HG03045 (cell line): Measurements from ENCODE around the gene TSPAN9.
"Not testable (repeated sequence)": the region's sequence is repeated elsewhere in the genome, so short reads cannot be mapped to it uniquely, and the experiment has no call there.

Experiments
- ATAC-seq: cut with Tn5 transposase; IDR thresholded peaks from one replicate; pipeline ENCODE4 v1.9.1; 2021; ENCODE audit warnings: mild to moderate bottlenecking, moderate library complexity; ENCODE audit not compliant: unreplicated experiment

The TSPAN9 gene

DNA sequence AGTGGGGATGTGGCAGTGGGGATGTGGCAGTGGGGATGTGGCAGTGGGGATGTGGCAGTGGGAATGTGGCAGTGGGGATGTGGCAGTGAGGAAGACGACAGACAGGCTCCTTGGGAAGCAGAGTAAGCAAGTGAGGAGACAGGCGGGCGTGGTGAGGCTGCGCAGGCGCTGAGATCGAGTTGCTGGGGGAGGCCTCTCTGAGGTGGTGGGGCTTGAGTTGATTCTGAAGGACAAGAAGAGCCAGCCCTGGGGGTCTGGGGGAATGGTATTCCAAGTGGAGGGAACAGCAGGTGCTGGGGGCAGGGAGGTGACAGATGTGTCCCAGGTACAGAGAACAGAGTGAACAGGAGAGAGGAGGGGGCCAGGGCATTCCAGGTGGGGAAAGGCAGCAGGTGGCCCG lies 33.8 kb upstream of the TSPAN9 start:
- no peak for ATAC-seq

DNA sequence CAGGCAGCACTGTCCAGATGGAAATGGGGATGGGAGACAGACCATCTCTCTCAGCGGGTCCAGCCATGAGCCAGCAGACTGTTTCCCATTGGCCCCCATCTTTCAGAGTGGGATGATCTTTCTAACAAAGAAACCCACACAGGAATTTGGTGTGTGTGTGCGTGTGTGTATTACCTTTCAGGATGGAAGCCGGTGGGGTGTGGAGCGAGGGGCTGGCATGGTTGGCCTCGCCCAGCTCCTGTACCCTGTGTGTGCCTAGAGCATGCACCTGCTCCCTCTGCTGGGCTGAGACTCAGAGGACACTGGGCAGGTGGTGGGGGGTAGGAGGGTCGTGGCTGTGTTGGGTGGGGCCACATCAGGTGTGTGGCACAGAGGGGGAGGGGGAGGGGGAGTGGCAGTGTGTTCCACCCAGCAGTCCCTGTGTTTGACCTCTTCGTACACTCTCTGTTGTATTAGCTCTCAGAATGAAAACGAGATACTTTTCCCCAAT lies 33.0 kb upstream of the TSPAN9 start:
- ATAC-seq, result no peak

DNA sequence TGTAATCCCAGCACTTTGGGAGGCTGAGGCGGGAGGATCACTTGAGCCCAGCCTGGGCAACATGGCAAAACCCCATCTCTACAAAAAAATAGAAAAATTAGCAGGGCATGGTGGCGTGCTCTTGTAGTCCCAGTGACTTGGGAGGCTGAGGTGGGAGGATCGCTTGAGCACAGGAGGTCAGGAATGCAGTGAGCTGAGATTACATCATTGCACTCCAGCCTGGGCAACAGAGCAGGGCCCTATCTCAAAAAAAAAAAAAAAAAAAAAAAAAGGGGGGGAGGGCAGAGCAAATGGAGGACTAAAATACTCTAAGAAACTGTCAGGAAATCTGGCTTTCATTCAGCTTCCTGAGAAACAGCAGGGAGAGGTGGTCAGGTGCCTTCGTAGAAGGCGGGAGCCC lies 31.7 kb upstream of the TSPAN9 start:
- ATAC-seq, result no peak

DNA sequence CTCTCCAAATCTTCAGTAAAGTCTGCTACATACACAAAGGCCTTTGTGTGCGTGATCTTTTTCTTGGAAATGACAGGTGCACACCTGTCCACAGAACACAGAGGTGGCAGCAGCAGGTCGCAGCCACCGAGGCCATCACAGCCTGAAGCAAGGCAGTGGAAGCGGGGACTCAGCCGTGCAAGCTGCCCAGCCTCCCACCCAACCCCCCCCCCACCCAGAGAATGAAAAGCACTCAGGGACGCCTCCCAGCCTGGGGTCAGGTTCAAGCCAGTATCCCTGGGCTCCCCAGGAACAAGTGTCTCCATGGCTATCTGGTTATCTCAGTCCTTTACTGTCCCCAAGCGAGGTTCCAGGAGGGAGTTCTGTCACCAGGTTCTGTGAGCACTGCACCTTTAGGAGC lies 31.2 kb upstream of the TSPAN9 start:
- ATAC-seq, result no peak

DNA sequence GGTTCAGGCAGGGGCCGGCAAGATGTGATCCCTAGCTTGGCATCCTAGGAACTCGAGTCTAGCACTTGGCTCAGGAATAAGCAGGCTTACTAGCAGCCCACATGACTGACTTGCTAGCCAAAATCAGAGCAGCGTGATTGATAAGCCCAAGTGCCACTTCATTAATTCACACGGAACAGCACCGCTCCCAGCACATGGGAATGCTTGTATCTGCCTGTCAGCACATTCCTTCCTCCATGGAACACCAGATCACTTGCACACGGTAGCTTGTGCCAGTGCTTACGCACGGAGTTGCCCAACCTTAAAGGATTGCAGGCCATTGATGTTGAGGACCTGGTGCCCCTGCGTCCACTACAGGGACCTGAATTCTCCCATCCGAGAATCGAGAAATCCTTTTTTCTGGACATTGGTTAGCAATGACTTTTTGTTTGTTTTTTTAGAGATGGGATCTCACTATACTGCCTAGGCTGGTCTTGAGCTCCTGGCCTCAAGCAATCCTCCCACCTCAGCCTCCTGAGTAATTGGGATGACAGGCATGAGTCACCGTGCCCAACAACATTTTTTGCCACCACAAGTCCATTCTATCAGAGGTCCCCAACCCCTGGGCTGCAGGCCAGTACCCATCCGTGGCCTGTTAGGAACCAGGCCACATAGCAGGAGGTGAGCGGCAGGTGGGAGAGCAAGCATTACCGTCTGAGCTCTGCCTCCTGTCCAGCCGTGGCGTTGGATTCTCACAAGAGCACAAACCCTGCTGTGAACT lies 30.6 kb upstream of the TSPAN9 start:
- no peak for ATAC-seq

DNA sequence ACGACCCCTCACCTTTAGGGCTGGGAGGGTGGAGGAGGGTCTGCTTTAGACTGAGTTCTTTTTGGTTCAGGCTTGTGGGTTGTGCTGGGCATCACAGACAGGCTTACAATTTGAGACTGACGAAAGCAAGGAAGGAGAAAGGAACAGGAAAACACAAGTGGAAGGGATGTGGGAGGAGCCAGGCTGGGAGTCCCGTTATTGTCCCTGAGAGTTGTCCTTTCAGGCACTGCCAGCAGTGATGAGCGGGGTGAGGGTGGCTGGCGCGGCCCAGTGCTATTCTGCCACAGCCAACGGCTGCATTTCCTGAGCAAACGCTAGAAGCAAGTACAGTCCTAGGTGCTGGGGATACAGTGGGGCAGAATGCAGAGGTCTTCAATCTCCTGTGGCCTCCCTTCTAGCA lies 29.2 kb upstream of the TSPAN9 start:
- no peak for ATAC-seq

DNA sequence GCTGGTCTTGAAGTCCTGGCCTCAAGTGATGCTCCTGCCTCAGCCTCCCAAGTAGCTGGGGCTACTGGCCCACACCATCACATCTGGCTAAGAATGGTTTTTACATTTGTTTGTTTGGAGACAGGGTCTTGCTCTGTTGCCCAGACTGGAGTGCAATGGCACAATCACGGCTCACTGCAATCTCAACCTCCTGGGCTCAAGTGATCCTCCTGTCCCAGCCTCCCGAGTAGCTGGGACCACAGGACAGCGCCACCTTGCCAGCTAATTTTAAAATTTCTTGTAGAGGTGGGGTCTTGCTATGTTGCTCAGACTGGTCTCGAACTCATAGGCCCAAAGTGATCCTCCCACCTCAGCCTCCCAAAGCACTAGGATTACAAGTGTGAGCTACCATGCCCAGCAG lies 28.6 kb upstream of the TSPAN9 start:
- no peak for ATAC-seq

DNA sequence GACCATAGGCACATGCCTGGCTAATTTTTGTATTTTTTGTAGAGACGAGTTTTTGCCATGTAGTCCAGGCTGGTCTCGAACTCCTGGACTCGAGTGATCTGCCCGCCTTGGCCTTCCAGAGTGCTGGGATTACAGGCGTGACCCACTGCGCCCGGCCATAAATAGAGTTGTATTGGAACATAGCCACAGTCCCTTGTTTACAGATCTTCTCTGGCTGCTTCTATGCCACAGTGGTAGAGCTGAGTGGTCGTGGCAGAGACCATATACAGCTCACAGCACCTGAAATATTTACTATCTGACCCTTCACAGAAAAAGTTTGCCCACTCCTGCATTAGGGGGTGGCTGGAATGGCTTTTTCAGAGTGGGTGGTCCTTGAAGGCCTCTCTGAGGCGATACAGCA lies 28.0 kb upstream of the TSPAN9 start:
- ATAC-seq, result no peak

DNA sequence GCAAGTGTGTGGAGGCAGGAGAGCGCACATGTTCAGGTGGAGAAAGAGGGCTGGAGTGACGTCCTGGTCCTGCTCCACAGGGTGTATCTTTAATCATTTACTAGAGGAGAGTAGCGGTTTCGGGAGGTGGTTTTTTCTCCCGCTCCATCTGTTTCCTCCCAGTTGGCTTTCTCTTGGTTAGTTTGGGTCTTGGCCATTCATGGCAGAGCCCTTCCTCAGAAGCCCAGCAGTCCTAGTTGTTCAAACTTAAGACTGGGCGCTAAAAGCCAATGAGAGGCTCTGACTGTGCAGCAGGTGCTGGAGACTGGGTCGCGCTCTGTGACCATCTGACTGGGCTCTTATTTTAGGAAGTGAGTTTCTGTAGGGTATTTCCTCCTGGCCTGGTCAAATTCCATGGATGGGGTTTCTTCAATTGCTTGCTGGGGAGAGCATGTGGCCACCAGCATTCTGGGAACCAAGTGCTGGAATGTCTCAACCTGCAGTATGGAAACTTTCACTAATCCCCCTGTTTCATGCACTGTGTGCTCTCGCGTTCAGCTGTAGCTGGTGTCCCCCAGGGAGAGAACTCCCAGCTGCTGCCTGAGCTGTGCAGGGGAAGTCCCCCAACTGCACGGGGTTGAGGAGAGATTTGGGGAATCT lies 27.4 kb upstream of the TSPAN9 start:
- ATAC-seq, result no peak

DNA sequence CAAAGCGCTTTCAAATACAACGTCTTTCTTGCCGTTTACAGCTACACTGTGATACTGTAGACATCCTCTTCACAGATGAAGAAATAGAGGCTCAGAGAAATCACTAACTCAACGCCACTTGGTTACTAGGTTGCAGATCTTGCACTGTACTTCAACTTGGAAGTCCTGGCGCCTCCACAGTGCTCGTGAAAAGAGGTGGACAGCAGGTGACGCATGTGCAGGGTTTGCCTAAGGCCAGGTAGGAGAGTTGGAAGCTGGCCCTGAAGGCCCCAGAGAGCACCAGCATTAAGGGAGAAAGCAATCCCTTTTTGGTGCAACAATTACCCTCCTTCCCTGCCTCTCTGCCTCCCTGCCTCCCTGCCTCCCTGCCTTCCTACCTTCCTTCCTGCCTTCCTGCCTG lies 22.8 kb upstream of the TSPAN9 start:
- no peak for ATAC-seq

DNA sequence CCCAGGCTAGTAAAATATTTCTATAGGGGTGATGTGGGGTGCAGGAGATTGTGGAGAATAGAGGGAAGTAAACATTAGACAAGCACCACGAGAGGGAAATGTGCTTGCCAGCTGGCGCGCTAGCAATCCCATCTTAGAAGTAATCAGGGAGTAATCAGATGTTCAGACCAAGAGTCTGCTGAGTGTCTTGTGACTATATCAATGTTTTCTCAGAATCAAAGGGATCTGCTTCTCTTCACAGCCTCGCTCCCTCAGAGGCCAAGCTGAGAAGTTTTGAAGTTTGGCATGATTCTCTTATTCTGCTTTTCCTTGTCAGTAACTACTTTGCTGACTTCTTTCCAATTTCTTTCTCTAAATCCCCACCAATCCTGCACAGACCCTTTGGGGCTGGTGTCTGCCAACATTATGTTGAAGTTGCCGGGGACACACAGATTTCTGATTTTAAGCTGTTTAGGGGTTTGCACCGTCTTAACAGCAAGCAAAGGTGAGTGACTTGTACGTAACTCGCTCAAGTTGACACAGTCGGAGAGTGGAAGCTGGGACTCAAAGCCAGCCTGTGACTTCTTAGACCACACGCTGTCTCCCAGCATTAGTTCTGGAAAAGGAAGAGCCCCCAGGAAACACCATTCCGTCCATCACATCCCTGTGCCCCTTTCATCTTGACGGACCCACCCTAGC lies 22.0 kb upstream of the TSPAN9 start:
- no peak for ATAC-seq

DNA sequence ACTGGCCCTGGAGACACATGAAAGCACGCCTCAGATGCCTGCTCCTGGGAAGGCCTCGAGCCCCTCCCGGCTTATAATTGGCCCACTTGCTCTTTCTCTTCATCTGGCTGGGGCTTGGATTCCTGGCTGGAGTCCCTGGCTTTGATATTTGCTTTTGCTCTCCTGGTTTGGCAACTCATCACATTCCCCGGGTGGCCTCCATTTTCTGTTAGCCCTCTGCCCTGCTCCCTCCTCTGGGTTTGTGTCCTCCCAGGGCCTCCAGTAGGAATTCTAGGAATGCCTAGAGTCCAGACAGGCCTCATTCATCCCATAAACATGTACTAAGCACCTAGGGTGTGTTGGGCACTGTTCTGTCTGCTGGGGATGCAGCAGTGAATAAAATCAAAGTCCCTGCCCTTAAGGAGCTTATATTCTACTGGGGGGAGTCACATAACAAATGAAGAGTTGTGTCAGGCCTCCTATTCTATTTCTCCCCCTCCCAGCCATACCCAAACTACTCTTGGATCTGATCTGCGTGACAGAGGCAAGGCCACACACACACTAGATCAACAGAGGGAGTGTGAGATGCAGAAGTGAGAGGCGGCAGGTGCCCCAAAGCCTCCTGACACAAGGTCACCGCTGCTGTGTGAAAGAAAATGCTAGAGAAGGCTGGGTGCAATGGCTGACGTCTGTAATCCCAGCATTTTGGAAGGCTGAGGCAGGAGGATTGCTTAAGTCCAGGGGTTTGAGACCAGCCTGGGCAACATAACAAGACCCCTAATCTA lies 21.3 kb upstream of the TSPAN9 start:
- no peak for ATAC-seq

DNA sequence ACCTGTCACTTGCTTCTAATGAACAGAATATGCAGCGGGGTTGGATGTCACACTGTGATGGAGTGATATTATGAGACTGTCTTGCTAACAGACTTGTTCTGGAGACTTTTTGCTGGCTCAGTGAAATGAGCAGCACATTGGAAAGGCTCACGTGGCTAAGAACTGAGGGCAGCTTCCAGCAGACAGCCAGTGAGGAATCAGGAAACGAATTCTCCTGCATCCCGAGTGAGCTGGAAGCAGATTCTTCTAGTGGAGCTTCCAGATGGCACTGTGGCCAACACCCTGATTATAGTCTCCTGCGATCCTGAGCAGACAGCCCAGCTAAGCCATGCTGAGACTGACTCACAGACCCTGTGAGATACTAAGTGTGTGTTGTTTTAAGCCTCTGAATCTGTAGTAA lies 16.1 kb upstream of the TSPAN9 start:
- ATAC-seq, result no peak

DNA sequence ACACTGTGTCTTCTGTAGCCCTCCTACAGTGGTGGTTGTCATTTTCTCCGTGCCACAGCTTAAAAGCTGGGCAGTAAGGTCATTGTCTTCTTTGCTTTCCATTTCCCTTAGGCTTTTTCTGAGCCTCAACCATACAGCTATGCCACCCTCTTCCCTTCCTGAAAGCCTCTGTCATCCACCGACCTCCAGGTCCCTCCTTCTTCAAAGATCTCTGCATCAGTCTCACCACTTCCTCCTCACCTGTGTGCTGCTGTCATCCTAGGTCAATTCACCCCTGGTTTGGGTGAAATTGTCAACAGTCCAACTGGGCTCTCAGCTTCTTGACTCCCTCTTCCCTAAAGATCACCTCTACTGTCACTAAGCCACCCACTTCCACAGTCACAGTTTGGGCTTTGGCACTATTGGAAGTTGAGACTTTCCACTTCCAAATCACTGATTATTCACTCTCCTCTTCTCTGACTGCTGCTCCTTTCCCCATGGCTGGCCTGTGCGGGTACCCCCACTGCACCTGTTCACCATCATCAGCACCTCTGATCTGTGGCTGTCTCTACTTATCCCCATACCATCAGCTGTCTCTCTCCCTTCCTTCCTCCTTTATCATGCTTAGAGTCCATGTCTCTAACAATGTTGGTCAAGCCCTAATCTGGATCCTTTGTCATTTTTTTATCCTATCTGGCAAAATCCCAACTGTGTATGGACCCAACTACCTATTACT lies 15.5 kb upstream of the TSPAN9 start:
- ATAC-seq, result no peak

DNA sequence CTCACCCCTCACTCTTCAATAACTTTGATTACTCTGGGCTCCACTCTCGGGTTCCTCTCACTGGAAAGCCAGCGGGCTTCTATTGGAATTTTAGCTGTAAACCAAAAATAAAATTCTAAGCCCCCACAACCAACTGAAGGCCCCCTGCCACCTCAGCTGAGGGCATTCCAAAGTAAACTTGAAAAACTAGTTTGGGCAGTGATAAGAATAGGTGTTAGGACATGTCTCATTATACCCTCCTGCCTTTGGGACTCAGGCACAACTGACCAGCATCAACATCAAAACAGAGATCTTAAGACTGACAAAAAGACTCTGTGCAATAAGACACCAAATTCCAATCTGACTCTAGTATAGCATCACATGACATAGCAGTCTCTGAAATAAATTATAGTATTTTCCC lies 11.9 kb upstream of the TSPAN9 start:
- no peak for ATAC-seq

DNA sequence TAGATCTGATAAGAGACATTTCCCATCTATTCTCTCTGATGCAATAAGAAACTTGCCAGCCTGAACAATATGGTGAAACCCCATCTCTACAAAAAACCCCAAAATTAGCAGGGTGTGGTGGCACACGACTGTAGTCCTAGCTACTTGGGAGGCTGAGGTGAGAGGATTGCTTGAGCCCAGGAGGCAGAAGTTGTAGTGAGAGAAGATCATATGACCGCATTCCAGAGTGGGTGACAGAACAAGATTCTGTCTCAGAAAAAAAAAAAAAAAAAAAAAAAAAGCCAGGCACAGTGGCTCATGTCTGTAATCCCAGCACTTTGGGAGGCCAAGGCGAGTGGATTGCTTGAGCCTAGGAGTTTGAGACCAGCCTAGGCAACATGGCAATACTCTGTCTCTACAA lies 11.3 kb upstream of the TSPAN9 start:
- not testable (repeated sequence) for ATAC-seq

DNA sequence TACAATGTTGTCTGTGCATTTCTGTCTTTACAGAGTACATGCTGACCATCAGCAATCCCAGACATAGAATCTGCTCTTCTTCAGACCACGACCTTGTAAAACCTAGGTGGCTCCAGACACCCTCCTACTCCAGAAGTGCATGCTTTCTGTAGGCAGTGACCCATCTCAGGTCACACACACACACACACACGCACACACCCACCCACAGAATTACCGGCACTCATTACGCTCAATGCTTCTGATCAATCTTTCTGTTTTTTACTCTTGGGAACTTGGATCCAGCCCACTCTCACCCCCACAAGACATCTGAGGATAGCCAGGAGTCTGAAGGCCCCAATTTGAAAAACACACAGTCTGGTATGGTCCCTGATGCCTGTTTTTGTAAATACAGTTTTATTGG lies 7.5 kb upstream of the TSPAN9 start:
- ATAC-seq, result no peak

DNA sequence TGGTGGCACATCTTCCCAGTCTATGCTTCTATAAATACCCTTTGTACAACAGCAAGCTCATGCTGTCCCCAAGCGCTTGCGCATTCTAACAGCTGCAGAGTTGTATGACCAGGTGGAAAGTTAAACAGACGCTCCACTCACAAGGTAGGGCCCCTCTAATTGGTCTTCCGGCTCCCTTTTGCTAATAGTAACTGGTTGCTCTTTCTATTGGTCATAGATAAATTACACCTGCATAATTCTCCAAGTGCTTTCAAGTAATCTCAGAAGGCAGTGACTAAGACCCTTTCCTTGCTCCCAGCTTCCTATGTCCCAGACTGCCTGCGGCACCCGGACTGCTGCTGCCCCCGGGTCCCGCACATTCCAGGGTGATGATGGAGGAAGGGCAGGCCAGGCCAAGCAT lies 6.1 kb upstream of the TSPAN9 start:
- no peak for ATAC-seq

DNA sequence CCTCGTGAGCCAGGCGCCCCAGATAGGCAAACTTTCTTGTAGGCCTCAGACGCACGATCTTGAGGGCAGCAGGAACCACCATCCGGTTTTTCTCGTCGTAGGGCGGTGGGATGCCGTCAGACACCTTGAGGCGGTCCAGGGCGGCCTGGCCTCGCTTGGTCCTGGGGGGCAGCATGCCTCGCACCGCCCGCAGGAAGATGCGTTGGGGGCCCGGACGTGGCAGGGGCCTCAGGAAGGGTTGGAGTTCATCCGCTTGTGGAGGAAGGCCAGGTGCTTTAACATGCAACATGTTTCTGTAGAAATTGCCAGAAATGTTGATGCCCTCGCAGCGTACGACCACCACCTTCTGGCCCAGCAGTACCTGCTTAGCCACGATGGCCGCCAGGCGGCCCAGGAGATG lies 5.5 kb upstream of the TSPAN9 start:
- no peak for ATAC-seq

DNA sequence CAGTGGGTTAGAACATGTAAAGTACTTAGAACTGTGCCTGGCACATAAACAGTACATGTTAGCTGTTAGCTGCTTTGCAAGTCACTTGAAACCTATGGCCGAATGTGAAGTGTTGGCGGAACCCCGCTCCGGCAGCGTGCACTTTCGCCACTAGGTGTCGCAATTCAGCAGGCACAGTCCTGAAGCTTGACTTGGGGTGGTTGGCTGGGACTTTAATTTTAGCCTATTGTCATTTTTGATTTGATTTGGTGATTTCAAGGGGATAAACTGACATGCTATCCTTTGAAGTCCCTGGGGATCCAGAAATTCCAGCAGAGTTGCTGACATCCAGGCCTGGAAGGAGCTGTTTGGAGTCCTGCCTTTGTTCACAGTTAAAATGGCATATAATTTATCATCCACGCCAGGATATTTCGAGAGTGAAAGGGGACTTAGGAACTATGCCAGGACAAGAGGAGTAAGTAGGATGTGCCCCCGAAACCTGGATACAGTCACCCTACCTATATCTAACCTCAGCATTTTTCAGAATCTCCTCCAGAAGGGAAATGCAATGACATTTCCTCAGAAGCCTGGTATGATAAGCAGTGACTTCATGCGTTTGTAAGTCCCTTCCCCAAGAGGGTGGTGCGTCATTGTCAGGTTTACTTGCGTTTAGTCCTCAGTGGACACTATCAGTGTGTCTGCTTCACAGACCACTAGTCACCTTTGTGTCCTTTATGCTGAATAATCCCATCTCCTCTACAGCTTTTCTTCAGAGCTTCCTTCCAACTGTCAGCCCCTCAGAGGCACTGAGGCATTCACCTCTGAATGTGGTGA lies 3.5 kb upstream of the TSPAN9 start:
- ATAC-seq, result no peak
